Right lobe of liver (tissue), 6 donors: ENCODE results near the gene PDSS2. TPM values are rescaled to one million over a fixed set of nuclear protein-coding genes. Genes with fewer than 3 reads are reported as not detected.

Source experiments
- ATAC-seq, 4 donors: fragments of 200-7000 bp; cut with Tn5 transposase; one replicate each; pipeline ENCODE4 v1.9.1; 2020; ENCODE audit warnings: mild to moderate bottlenecking in 4 of 4, moderate library complexity in 4 of 4
- DNase-seq, 3 donors: peaks; one replicate each; pipeline ENCODE4 v3.0.0-alpha.2; 2020
- H3K27ac ChIP-seq, 3 donors: fragments of 200-600 bp; one replicate each; pipeline ENCODE4 v1.8.0; 2022
- H3K27me3 ChIP-seq, 2 donors: fragments of 200-600 bp; one replicate each; pipeline ENCODE4 v1.8.0; 2022
- H3K36me3 ChIP-seq, 4 donors: fragments of 200-600 bp; sonication (generic) in 1 of 4; one replicate each; pipeline versions ENCODE4 v1.5.1 to v1.8.0; 2017 to 2022; ENCODE audit warnings: control low read depth in 1 of 4
- H3K4me1 ChIP-seq, 4 donors: fragments of 200-600 bp; sonication (generic) in 1 of 4; one replicate each; pipeline versions ENCODE4 v1.5.1 to v1.8.0; 2017 to 2022; ENCODE audit warnings: control low read depth in 1 of 4
- H3K4me3 ChIP-seq, 3 donors: fragments of 200-600 bp; one replicate each; pipeline ENCODE4 v1.8.0; 2022
- H3K9me3 ChIP-seq, 4 donors: fragments of 200-600 bp; sonication (generic) in 1 of 4; one replicate each; pipeline versions ENCODE4 v1.5.1 to v1.8.0; 2017 to 2022; ENCODE audit warnings: control low read depth in 1 of 4
- CTCF ChIP-seq, 4 donors: fragments of 200-600 bp in 3 of 4; fragments of 450-650 bp in 1 of 4; IDR thresholded peaks; one replicate each; pipeline versions ENCODE4 v1.5.1 to v1.8.0; 2016 to 2022; ENCODE audit warnings: antibody characterized with exemption in 4 of 4, mild to moderate bottlenecking in 2 of 4
- POLR2A ChIP-seq: fragments of 450-650 bp; IDR thresholded peaks from one replicate; pipeline ENCODE4 v1.6.1; 2017; ENCODE audit warnings: antibody characterized with exemption, mild to moderate bottlenecking
- WGBS: methylation state at CpG from one replicate; pipeline ENCODE4 v1.1.6; 2018; ENCODE audit warnings: low coverage, low lambda C conversion rate; ENCODE audit not compliant: insufficient coverage; ENCODE audit errors: missing lambda C conversion rate; 5-methylcytosine and 5-hydroxymethylcytosine counted together
- intact Hi-C, 2 donors: fragments of 100-400 bp; cut with DNase I; formaldehyde crosslinking; loops; one replicate each; pipeline versions ENCODE4 v1.11.2 to v1.14.1; 2022
- total RNA-seq, 6 experiments: library from RNA; depleted of rRNA in 2 of 6; stranded (reverse); fragments of >200 nt in 2 of 6; fragmentation: NEBNext Ultra II Directional in 3 of 6; extraction: Animal tissue kit (Norgen Biotek cat#: 25700) in 3 of 6; gene quantifications; one replicate each; pipeline versions ENCODE4 v1.1.0 to v1.2.4, GENCODE V29; 2016 to 2023
- donor health status: DM: no; HTN: yes; CAD: no.
- donor health status: DM: no; HTN: no; CAD: no.
- donor health status: DM: no; HTN: no; CAD: no.
- donor health status: DM: no; HTN: yes; CAD: no.
- donor health status: DM: no; HTN: yes; CAD: no.

The PDSS2 gene
- total RNA-seq, 6 experiments from 2014 or later, result 17.0 to 25.1 (median 19.0) TPM

- no peak overlapping the region for H3K27ac ChIP-seq
- H3K27me3 ChIP-seq, result no peaks in the 10 kb centered on the region
- H3K36me3 ChIP-seq, result no peaks in the 10 kb centered on the region
- no peaks in the 10 kb centered on the region for H3K9me3 ChIP-seq
- H3K4me1 ChIP-seq, result peaks cover 0 to 20% (median 0%) of the 10 kb centered on the region in 4 donors
- DNase-seq (no peak), ATAC-seq (no peak)
- no peak overlapping the region for H3K4me3 ChIP-seq
- TF ChIP-seq CTCF (IDR thresholded peaks at IDR 0.05), result no peak
- no peak for TF ChIP-seq POLR2A
- 78% methylated on average over 3 of the region's 4 CpGs for WGBS
- intact Hi-C loops, result no loop called here
Observed at GRCh38 chr6:107244082-107244741, 215.2 kb downstream of the PDSS2 start.

DNA sequence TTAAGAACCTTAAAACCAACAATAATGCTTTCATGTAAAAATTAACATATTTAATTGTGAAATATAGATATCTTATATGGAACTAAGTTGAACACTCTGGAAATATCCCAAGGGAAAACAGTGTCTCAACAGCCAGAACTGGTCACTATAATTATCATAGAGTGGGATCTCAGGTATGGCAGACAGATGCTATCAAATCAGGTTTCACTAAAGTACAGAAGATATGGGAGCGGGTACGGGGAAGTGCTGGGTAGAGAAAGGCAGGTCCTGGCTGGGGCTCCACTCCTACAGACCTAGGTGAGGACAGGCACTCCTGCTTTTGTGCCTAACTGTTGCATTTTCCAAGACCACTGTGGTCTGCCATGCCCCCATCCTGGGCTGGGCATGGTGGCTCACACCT is 215.9 kb downstream of the PDSS2 start:
- Histone ChIP-seq H3K4me1 (peaks cover 0 to 20% (median 0%) of the 10 kb centered on the region in 4 donors), H3K27ac (no peak overlapping the region), H3K27me3 (no peaks in the 10 kb centered on the region), H3K9me3 (no peaks in the 10 kb centered on the region), H3K4me3 (no peak overlapping the region), H3K36me3 (no peaks in the 10 kb centered on the region)
- WGBS, result 83% methylated on average over 1 of the region's 2 CpGs
- no peak for DNase-seq
- ATAC-seq, result no peak
- intact Hi-C loops, result no loop called here
- TF ChIP-seq CTCF (IDR thresholded peaks at IDR 0.05), result no peak
- TF ChIP-seq POLR2A, result no peak

GRCh38 chr6:107237992-107238660 is 221.2 kb downstream of the PDSS2 start:
- Histone ChIP-seq H3K9me3 (no peaks in the 10 kb centered on the region), H3K27me3 (no peaks in the 10 kb centered on the region), H3K36me3 (no peaks in the 10 kb centered on the region), H3K4me1 (peaks cover 0 to 23% (median 0%) of the 10 kb centered on the region in 4 donors), H3K27ac (no peak overlapping the region), H3K4me3 (no peak overlapping the region)
- WGBS, result 92% methylated on average over 4 of the region's 5 CpGs
- no peak for DNase-seq
- intact Hi-C loops, result no loop called here
- no peak for ATAC-seq
- TF ChIP-seq CTCF (IDR thresholded peaks at IDR 0.05) (no peak), POLR2A (no peak)

- no peaks in the 10 kb centered on the region for H3K9me3 ChIP-seq
- H3K4me1 ChIP-seq, result peaks cover 0 to 24% (median 0%) of the 10 kb centered on the region in 4 donors
- no peaks in the 10 kb centered on the region for H3K36me3 ChIP-seq
- TF ChIP-seq CTCF (IDR thresholded peaks at IDR 0.05) (no peak), POLR2A (no peak)
- DNase-seq (no peak), ATAC-seq (peak in 1 of 4 donors; percentile 20)
- intact Hi-C loops, result no loop called here
- no peak overlapping the region for H3K4me3 ChIP-seq
- no peak overlapping the region for H3K27ac ChIP-seq
- H3K27me3 ChIP-seq, result no peaks in the 10 kb centered on the region
Observed at GRCh38 chr6:107235511-107235910, 223.9 kb downstream of the PDSS2 start.
